Measurements from ENCODE around the gene NRP2.

Gene NRP2

GRCh38 chr2:205650450-205650849 lies 31.9 kb upstream of the NRP2 start:
- H3K9me3 ChIP-seq (ENCODE audit: control insufficient read depth, low read length): no peaks in the 10 kb centered on the region
- no peak overlapping the region for H3K4me3 ChIP-seq (ENCODE audit: low read length)
- H3K27me3 ChIP-seq (ENCODE audit: control insufficient read depth, insufficient read depth, low read length): peaks cover 8% of the 10 kb centered on the region
- H3K4me1 ChIP-seq (ENCODE audit: control insufficient read depth, insufficient read depth, low read length): no peaks in the 10 kb centered on the region
- H3K36me3 ChIP-seq (ENCODE audit: control insufficient read depth, insufficient read depth, low read length): no peaks in the 10 kb centered on the region
- no peak overlapping the region for H3K9ac ChIP-seq (ENCODE audit: low read length)

GRCh38 chr2:205650931-205651330 lies 31.4 kb upstream of the NRP2 start:
- Histone ChIP-seq H3K36me3 (ENCODE audit: control insufficient read depth, insufficient read depth, low read length) (no peaks in the 10 kb centered on the region), H3K27me3 (ENCODE audit: control insufficient read depth, insufficient read depth, low read length) (peaks cover 8% of the 10 kb centered on the region), H3K4me1 (ENCODE audit: control insufficient read depth, insufficient read depth, low read length) (no peaks in the 10 kb centered on the region), H3K9me3 (ENCODE audit: control insufficient read depth, low read length) (no peaks in the 10 kb centered on the region), H3K4me3 (ENCODE audit: low read length) (no peak overlapping the region), H3K9ac (ENCODE audit: low read length) (no peak overlapping the region)

- no peaks in the 10 kb centered on the region for H3K36me3 ChIP-seq (ENCODE audit: control insufficient read depth, insufficient read depth, low read length)
- no peak overlapping the region for H3K9ac ChIP-seq (ENCODE audit: low read length)
- peaks cover 8% of the 10 kb centered on the region for H3K27me3 ChIP-seq (ENCODE audit: control insufficient read depth, insufficient read depth, low read length)
- H3K4me3 ChIP-seq (ENCODE audit: low read length): no peak overlapping the region
- H3K9me3 ChIP-seq (ENCODE audit: control insufficient read depth, low read length): no peaks in the 10 kb centered on the region
- H3K4me1 ChIP-seq (ENCODE audit: control insufficient read depth, insufficient read depth, low read length): no peaks in the 10 kb centered on the region
Measured at GRCh38 chr2:205651719-205652118, 30.6 kb upstream of the NRP2 start.

- Histone ChIP-seq H3K4me3 (ENCODE audit: low read length) (no peak overlapping the region), H3K9me3 (ENCODE audit: control insufficient read depth, low read length) (no peaks in the 10 kb centered on the region), H3K36me3 (ENCODE audit: control insufficient read depth, insufficient read depth, low read length) (no peaks in the 10 kb centered on the region), H3K4me1 (ENCODE audit: control insufficient read depth, insufficient read depth, low read length) (no peaks in the 10 kb centered on the region), H3K27me3 (ENCODE audit: control insufficient read depth, insufficient read depth, low read length) (peaks cover 3% of the 10 kb centered on the region), H3K9ac (ENCODE audit: low read length) (no peak overlapping the region)
Measured at GRCh38 chr2:205654878-205655605, 27.3 kb upstream of the NRP2 start.

- Histone ChIP-seq H3K9ac (ENCODE audit: low read length) (no peak overlapping the region), H3K9me3 (ENCODE audit: control insufficient read depth, low read length) (no peaks in the 10 kb centered on the region), H3K4me3 (ENCODE audit: low read length) (no peak overlapping the region), H3K36me3 (ENCODE audit: control insufficient read depth, insufficient read depth, low read length) (no peaks in the 10 kb centered on the region), H3K27me3 (ENCODE audit: control insufficient read depth, insufficient read depth, low read length) (peaks cover 3% of the 10 kb centered on the region), H3K4me1 (ENCODE audit: control insufficient read depth, insufficient read depth, low read length) (no peaks in the 10 kb centered on the region)
Measured at GRCh38 chr2:205655779-205656456, 26.4 kb upstream of the NRP2 start.

GRCh38 chr2:205656461-205656860 lies 25.8 kb upstream of the NRP2 start:
- Histone ChIP-seq H3K9me3 (ENCODE audit: control insufficient read depth, low read length) (no peaks in the 10 kb centered on the region), H3K4me3 (ENCODE audit: low read length) (no peak overlapping the region), H3K36me3 (ENCODE audit: control insufficient read depth, insufficient read depth, low read length) (no peaks in the 10 kb centered on the region), H3K27me3 (ENCODE audit: control insufficient read depth, insufficient read depth, low read length) (peaks cover 2% of the 10 kb centered on the region), H3K9ac (ENCODE audit: low read length) (no peak overlapping the region), H3K4me1 (ENCODE audit: control insufficient read depth, insufficient read depth, low read length) (no peaks in the 10 kb centered on the region)

GRCh38 chr2:205656941-205657340 lies 25.4 kb upstream of the NRP2 start:
- H3K27me3 ChIP-seq (ENCODE audit: control insufficient read depth, insufficient read depth, low read length): no peaks in the 10 kb centered on the region
- H3K4me1 ChIP-seq (ENCODE audit: control insufficient read depth, insufficient read depth, low read length): no peaks in the 10 kb centered on the region
- no peak overlapping the region for H3K9ac ChIP-seq (ENCODE audit: low read length)
- H3K9me3 ChIP-seq (ENCODE audit: control insufficient read depth, low read length): no peaks in the 10 kb centered on the region
- H3K36me3 ChIP-seq (ENCODE audit: control insufficient read depth, insufficient read depth, low read length): no peaks in the 10 kb centered on the region
- H3K4me3 ChIP-seq (ENCODE audit: low read length): no peak overlapping the region

- Histone ChIP-seq H3K27me3 (ENCODE audit: control insufficient read depth, insufficient read depth, low read length) (no peaks in the 10 kb centered on the region), H3K36me3 (ENCODE audit: control insufficient read depth, insufficient read depth, low read length) (no peaks in the 10 kb centered on the region), H3K9me3 (ENCODE audit: control insufficient read depth, low read length) (no peaks in the 10 kb centered on the region), H3K4me3 (ENCODE audit: low read length) (no peak overlapping the region), H3K9ac (ENCODE audit: low read length) (no peak overlapping the region), H3K4me1 (ENCODE audit: control insufficient read depth, insufficient read depth, low read length) (no peaks in the 10 kb centered on the region)
Measured at GRCh38 chr2:205657579-205657978, 24.7 kb upstream of the NRP2 start.

GRCh38 chr2:205658068-205658467 lies 24.2 kb upstream of the NRP2 start:
- no peaks in the 10 kb centered on the region for H3K9me3 ChIP-seq (ENCODE audit: control insufficient read depth, low read length)
- no peaks in the 10 kb centered on the region for H3K4me1 ChIP-seq (ENCODE audit: control insufficient read depth, insufficient read depth, low read length)
- no peaks in the 10 kb centered on the region for H3K27me3 ChIP-seq (ENCODE audit: control insufficient read depth, insufficient read depth, low read length)
- no peak overlapping the region for H3K9ac ChIP-seq (ENCODE audit: low read length)
- H3K36me3 ChIP-seq (ENCODE audit: control insufficient read depth, insufficient read depth, low read length): no peaks in the 10 kb centered on the region
- no peak overlapping the region for H3K4me3 ChIP-seq (ENCODE audit: low read length)

- Histone ChIP-seq H3K4me1 (ENCODE audit: control insufficient read depth, insufficient read depth, low read length) (no peaks in the 10 kb centered on the region), H3K27me3 (ENCODE audit: control insufficient read depth, insufficient read depth, low read length) (no peaks in the 10 kb centered on the region), H3K9me3 (ENCODE audit: control insufficient read depth, low read length) (no peaks in the 10 kb centered on the region), H3K36me3 (ENCODE audit: control insufficient read depth, insufficient read depth, low read length) (no peaks in the 10 kb centered on the region), H3K4me3 (ENCODE audit: low read length) (no peak overlapping the region), H3K9ac (ENCODE audit: low read length) (no peak overlapping the region)
Measured at GRCh38 chr2:205658572-205658971, 23.7 kb upstream of the NRP2 start.

- Histone ChIP-seq H3K36me3 (ENCODE audit: control insufficient read depth, insufficient read depth, low read length) (no peaks in the 10 kb centered on the region), H3K4me3 (ENCODE audit: low read length) (no peak overlapping the region), H3K4me1 (ENCODE audit: control insufficient read depth, insufficient read depth, low read length) (no peaks in the 10 kb centered on the region), H3K27me3 (ENCODE audit: control insufficient read depth, insufficient read depth, low read length) (no peaks in the 10 kb centered on the region), H3K9me3 (ENCODE audit: control insufficient read depth, low read length) (no peaks in the 10 kb centered on the region), H3K9ac (ENCODE audit: low read length) (no peak overlapping the region)
Measured at GRCh38 chr2:205659922-205660321, 22.4 kb upstream of the NRP2 start.

- Histone ChIP-seq H3K27me3 (ENCODE audit: control insufficient read depth, insufficient read depth, low read length) (no peaks in the 10 kb centered on the region), H3K9ac (ENCODE audit: low read length) (no peak overlapping the region), H3K36me3 (ENCODE audit: control insufficient read depth, insufficient read depth, low read length) (no peaks in the 10 kb centered on the region), H3K9me3 (ENCODE audit: control insufficient read depth, low read length) (no peaks in the 10 kb centered on the region), H3K4me3 (ENCODE audit: low read length) (no peak overlapping the region), H3K4me1 (ENCODE audit: control insufficient read depth, insufficient read depth, low read length) (no peaks in the 10 kb centered on the region)
Measured at GRCh38 chr2:205660521-205661124, 21.7 kb upstream of the NRP2 start.

Measured in mucosa of stomach (tissue), 1 donor.